GM23338 (cell line): ENCODE measurements around the gene SMIM7. TPM values are rescaled to one million over a fixed set of nuclear protein-coding genes. Genes with fewer than 3 reads are reported as not detected.

Source experiments
- ATAC-seq: fragments of 200-7000 bp; cut with Tn5 transposase; 3 replicates; pipeline ENCODE4 v1.9.1; 2020
- DNase-seq: peaks from one replicate; pipeline ENCODE4 v3.0.0-alpha.2; 2015; ENCODE audit warnings: low spot score
- H2AFZ ChIP-seq: fragments of 200-600 bp; sonication (generic); 2 replicates; pipeline ENCODE4 v1.8.0; 2016; ENCODE audit warnings: antibody characterized with exemption, mild to moderate bottlenecking, moderate library complexity
- H3F3A ChIP-seq: fragments of 200-600 bp; sonication (generic); replicated peaks from 2 replicates; pipeline ENCODE4 v1.8.0; 2017; ENCODE audit warnings: antibody characterized with exemption, mixed run types, low read depth
- H3K27ac ChIP-seq: fragments of 200-600 bp; sonication (generic); 2 replicates; pipeline ENCODE4 v1.6.1; 2016; ENCODE audit warnings: low read depth
- H3K27me3 ChIP-seq: fragments of 200-600 bp; sonication (generic); 2 replicates; pipeline ENCODE4 v1.8.0; 2016; ENCODE audit warnings: mild to moderate bottlenecking, mixed run types, moderate library complexity; ENCODE audit not compliant: insufficient read depth
- H3K36me3 ChIP-seq: fragments of 200-600 bp; sonication (generic); 2 replicates; pipeline ENCODE4 v1.8.0; 2016; ENCODE audit warnings: mild to moderate bottlenecking; ENCODE audit not compliant: insufficient read depth
- H3K4me1 ChIP-seq: fragments of 200-600 bp; sonication (generic); 2 replicates; pipeline ENCODE4 v1.8.0; 2016; ENCODE audit warnings: mild to moderate bottlenecking, moderate library complexity; ENCODE audit not compliant: insufficient read depth
- H3K4me2 ChIP-seq: fragments of 200-600 bp; sonication (generic); 2 replicates; pipeline ENCODE4 v1.7.1; 2017; ENCODE audit warnings: mixed run types
- H3K4me3 ChIP-seq: fragments of 200-600 bp; sonication (generic); 2 replicates; pipeline ENCODE4 v1.6.1; 2016; ENCODE audit warnings: mixed run types
- H3K79me2 ChIP-seq: fragments of 200-600 bp; sonication (generic); replicated peaks from 2 replicates; pipeline ENCODE4 v1.8.0; 2017; ENCODE audit warnings: mild to moderate bottlenecking; ENCODE audit not compliant: insufficient read depth
- H3K9me2 ChIP-seq: fragments of 200-600 bp; sonication (generic); 2 replicates; pipeline ENCODE4 v1.8.0; 2017; ENCODE audit not compliant: insufficient read depth
- H4K20me1 ChIP-seq: fragments of 200-600 bp; sonication (generic); replicated peaks from 2 replicates; pipeline ENCODE4 v1.8.0; 2017; ENCODE audit warnings: mild to moderate bottlenecking; ENCODE audit not compliant: insufficient read depth
- H3K27ac Mint-ChIP-seq: 2 replicates; pipeline ENCODE4 v1.8.0; 2020; ENCODE audit warnings: inconsistent platforms, mild to moderate bottlenecking, moderate library complexity, mixed read lengths
- H3K27me3 Mint-ChIP-seq: 3 replicates; pipeline ENCODE4 v1.8.0; 2022; ENCODE audit warnings: low read depth, mild to moderate bottlenecking, moderate library complexity, mixed read lengths, inconsistent platforms; ENCODE audit not compliant: insufficient read depth, poor library complexity
- H3K36me3 Mint-ChIP-seq: 3 replicates; pipeline ENCODE4 v1.8.0; 2021; ENCODE audit warnings: low read depth, mild to moderate bottlenecking, inconsistent platforms, moderate library complexity, mixed read lengths
- H3K4me1 Mint-ChIP-seq: 3 replicates; pipeline ENCODE4 v1.8.0; 2020; ENCODE audit warnings: mild to moderate bottlenecking, inconsistent platforms, mixed read lengths
- H3K4me3 Mint-ChIP-seq: 3 replicates; pipeline ENCODE4 v1.8.0; 2021; ENCODE audit warnings: moderate library complexity, mild to moderate bottlenecking, inconsistent platforms, mixed read lengths
- H3K9me3 Mint-ChIP-seq: 3 replicates; pipeline ENCODE4 v1.8.0; 2020; ENCODE audit warnings: moderate library complexity, mild to moderate bottlenecking, inconsistent platforms, mixed read lengths
- CREB1 ChIP-seq: fragments of 250-450 bp; sonication (Bioruptor Pico); IDR thresholded peaks from 2 replicates; pipeline ENCODE4 v1.5.0; 2020; ENCODE audit warnings: low read depth, mild to moderate bottlenecking, moderate library complexity
- EZH2phosphoT487 ChIP-seq: fragments of 200-600 bp; sonication (generic); IDR thresholded peaks from one replicate; pipeline ENCODE4 v1.8.1; 2018; ENCODE audit warnings: antibody characterized with exemption; ENCODE audit not compliant: unreplicated experiment
- JUNB ChIP-seq: IDR thresholded peaks from one replicate; pipeline ENCODE4 v1.6.1; 2016; ENCODE audit warnings: antibody characterized with exemption; ENCODE audit not compliant: unreplicated experiment
- NANOG ChIP-seq: IDR thresholded peaks from 2 replicates; pipeline ENCODE4 v1.6.1; 2016; ENCODE audit warnings: antibody characterized with exemption, borderline replicate concordance
- POLR2AphosphoS5 ChIP-seq: IDR thresholded peaks from 2 replicates; pipeline ENCODE4 v1.6.1; 2016; ENCODE audit warnings: antibody characterized with exemption, low read depth
- ZNF331 ChIP-seq: fragments of 250-450 bp; sonication (Bioruptor Pico); IDR thresholded peaks from 2 replicates; pipeline ENCODE4 v1.5.0; 2020; ENCODE audit warnings: low read depth, mild to moderate bottlenecking, moderate library complexity
- polyA plus RNA-seq: library from polyadenylated mRNA; unstranded; fragments of >200 nt; fragmentation: Nextera tagmentation; extraction: Ambion mirVana; gene quantifications from 2 replicates; pipeline ENCODE4 v1.2.1, GENCODE V29; 2016
- total RNA-seq: library from RNA; depleted of rRNA; stranded (reverse); fragments of >200 nt; shearing (Covaris generic); gene quantifications from 2 replicates; pipeline ENCODE4 v1.2.3, GENCODE V29; 2014
- TF ChIP-seq, protein P1 (sequence below), 2 experiments: fragments of 200-600 bp in 1 of 2; sonication (generic) in 1 of 2; conservative IDR thresholded peaks; 2 replicates each; pipeline versions ENCODE4 v1.5.1 to v1.6.1; 2016 to 2017; ENCODE audit warnings: antibody characterized with exemption in 2 of 2, low read depth in 2 of 2, mild to moderate bottlenecking in 2 of 2, moderate library complexity in 1 of 2
- TF ChIP-seq, protein P2 (sequence below): fragments of 250-450 bp; sonication (Bioruptor Pico); IDR thresholded peaks from 2 replicates; pipeline ENCODE4 v1.5.0; 2020; ENCODE audit warnings: mild to moderate bottlenecking, moderate library complexity

The SMIM7 gene
- total and polyA plus RNA-seq, 2 experiments from 2014 or later, result 81.7 to 84.5 TPM

DNA sequence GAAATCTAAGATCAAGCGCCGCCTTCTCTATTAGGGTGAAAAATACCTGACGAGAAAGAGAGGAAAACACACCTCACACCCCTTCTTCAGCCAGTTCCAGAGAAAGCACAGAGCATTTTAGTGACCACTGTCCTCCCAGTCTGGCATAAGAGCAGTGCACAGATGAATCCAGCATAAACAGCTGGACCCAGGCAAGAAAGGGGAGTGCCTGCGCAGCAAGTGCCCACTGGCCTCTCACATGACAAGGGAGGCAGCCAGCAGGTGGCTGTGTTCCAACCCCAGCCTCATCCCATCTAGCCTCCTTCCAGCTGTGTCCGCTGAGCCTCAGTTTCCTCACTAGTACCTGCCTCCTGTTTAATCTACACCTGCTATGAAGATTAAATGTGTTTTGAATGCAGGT is 39.9 kb downstream of the SMIM7 start:
- Histone ChIP-seq H3K79me2 (peaks cover 100% of the 10 kb centered on the region), H3K9me2 (0 out of 2 replicates have a peak, but pooled peaks cover 6% of the 10 kb centered on the region), H4K20me1 (peaks cover 60% of the 10 kb centered on the region), H3K4me3 (no peak overlapping the region), H3K27ac (no peak overlapping the region), H2AFZ (no peak overlapping the region), H3K27me3 (no peaks in the 10 kb centered on the region), H3K4me2 (no peak overlapping the region), H3K36me3 (no peaks in the 10 kb centered on the region), H3K4me1 (peaks cover 2% of the 10 kb centered on the region; the same call in 1 of the 2 replicates), H3F3A (no peaks in the 10 kb centered on the region)
- no peak overlapping the region for H3K27ac Mint-ChIP-seq
- peaks cover 38% of the 10 kb centered on the region for H3K4me1 Mint-ChIP-seq
- no peaks in the 10 kb centered on the region; the same call in 2 of the 3 replicates for H3K36me3 Mint-ChIP-seq
- H3K4me3 Mint-ChIP-seq, result no peak overlapping the region
- no peak for ATAC-seq
- peaks cover 5% of the 10 kb centered on the region for H3K27me3 Mint-ChIP-seq
- TF ChIP-seq, protein P1, sequence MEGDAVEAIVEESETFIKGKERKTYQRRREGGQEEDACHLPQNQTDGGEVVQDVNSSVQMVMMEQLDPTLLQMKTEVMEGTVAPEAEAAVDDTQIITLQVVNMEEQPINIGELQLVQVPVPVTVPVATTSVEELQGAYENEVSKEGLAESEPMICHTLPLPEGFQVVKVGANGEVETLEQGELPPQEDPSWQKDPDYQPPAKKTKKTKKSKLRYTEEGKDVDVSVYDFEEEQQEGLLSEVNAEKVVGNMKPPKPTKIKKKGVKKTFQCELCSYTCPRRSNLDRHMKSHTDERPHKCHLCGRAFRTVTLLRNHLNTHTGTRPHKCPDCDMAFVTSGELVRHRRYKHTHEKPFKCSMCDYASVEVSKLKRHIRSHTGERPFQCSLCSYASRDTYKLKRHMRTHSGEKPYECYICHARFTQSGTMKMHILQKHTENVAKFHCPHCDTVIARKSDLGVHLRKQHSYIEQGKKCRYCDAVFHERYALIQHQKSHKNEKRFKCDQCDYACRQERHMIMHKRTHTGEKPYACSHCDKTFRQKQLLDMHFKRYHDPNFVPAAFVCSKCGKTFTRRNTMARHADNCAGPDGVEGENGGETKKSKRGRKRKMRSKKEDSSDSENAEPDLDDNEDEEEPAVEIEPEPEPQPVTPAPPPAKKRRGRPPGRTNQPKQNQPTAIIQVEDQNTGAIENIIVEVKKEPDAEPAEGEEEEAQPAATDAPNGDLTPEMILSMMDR (conservative IDR thresholded peaks at IDR 0.05; ENCODE audit: low read depth in 2 of 2), result no peak
- TF ChIP-seq JUNB, result no peak
- TF ChIP-seq CREB1 (CRISPR knock-in tag), result no peak
- TF ChIP-seq ZNF331 (CRISPR knock-in tag), result no peak
- TF ChIP-seq, protein P2, sequence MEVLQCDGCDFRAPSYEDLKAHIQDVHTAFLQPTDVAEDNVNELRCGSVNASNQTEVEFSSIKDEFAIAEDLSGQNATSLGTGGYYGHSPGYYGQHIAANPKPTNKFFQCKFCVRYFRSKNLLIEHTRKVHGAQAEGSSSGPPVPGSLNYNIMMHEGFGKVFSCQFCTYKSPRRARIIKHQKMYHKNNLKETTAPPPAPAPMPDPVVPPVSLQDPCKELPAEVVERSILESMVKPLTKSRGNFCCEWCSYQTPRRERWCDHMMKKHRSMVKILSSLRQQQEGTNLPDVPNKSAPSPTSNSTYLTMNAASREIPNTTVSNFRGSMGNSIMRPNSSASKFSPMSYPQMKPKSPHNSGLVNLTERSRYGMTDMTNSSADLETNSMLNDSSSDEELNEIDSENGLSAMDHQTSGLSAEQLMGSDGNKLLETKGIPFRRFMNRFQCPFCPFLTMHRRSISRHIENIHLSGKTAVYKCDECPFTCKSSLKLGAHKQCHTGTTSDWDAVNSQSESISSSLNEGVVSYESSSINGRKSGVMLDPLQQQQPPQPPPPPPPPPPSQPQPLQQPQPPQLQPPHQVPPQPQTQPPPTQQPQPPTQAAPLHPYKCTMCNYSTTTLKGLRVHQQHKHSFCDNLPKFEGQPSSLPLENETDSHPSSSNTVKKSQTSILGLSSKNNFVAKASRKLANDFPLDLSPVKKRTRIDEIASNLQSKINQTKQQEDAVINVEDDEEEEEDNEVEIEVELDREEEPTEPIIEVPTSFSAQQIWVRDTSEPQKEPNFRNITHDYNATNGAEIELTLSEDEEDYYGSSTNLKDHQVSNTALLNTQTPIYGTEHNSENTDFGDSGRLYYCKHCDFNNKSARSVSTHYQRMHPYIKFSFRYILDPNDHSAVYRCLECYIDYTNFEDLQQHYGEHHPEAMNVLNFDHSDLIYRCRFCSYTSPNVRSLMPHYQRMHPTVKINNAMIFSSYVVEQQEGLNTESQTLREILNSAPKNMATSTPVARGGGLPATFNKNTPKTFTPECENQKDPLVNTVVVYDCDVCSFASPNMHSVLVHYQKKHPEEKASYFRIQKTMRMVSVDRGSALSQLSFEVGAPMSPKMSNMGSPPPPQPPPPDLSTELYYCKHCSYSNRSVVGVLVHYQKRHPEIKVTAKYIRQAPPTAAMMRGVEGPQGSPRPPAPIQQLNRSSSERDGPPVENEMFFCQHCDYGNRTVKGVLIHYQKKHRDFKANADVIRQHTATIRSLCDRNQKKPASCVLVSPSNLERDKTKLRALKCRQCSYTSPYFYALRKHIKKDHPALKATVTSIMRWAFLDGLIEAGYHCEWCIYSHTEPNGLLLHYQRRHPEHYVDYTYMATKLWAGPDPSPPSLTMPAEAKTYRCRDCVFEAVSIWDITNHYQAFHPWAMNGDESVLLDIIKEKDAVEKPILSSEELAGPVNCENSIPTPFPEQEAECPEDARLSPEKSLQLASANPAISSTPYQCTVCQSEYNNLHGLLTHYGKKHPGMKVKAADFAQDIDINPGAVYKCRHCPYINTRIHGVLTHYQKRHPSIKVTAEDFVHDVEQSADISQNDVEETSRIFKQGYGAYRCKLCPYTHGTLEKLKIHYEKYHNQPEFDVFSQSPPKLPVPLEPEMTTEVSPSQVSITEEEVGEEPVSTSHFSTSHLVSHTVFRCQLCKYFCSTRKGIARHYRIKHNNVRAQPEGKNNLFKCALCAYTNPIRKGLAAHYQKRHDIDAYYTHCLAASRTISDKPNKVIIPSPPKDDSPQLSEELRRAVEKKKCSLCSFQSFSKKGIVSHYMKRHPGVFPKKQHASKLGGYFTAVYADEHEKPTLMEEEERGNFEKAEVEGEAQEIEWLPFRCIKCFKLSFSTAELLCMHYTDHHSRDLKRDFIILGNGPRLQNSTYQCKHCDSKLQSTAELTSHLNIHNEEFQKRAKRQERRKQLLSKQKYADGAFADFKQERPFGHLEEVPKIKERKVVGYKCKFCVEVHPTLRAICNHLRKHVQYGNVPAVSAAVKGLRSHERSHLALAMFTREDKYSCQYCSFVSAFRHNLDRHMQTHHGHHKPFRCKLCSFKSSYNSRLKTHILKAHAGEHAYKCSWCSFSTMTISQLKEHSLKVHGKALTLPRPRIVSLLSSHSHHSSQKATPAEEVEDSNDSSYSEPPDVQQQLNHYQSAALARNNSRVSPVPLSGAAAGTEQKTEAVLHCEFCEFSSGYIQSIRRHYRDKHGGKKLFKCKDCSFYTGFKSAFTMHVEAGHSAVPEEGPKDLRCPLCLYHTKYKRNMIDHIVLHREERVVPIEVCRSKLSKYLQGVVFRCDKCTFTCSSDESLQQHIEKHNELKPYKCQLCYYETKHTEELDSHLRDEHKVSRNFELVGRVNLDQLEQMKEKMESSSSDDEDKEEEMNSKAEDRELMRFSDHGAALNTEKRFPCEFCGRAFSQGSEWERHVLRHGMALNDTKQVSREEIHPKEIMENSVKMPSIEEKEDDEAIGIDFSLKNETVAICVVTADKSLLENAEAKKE (CRISPR knock-in tag), result no peak
- no peak for TF ChIP-seq POLR2AphosphoS5
- no peak for TF ChIP-seq NANOG
- no peak for TF ChIP-seq EZH2phosphoT487
- no peaks in the 10 kb centered on the region for H3K9me3 Mint-ChIP-seq
- DNase-seq, result no peak
